Measurements from ENCODE around the gene SACM1L.
"Not testable (repeated sequence)": the region's sequence is repeated elsewhere in the genome, so short reads cannot be mapped to it uniquely, and the experiment has no call there.

SACM1L gene

DNA sequence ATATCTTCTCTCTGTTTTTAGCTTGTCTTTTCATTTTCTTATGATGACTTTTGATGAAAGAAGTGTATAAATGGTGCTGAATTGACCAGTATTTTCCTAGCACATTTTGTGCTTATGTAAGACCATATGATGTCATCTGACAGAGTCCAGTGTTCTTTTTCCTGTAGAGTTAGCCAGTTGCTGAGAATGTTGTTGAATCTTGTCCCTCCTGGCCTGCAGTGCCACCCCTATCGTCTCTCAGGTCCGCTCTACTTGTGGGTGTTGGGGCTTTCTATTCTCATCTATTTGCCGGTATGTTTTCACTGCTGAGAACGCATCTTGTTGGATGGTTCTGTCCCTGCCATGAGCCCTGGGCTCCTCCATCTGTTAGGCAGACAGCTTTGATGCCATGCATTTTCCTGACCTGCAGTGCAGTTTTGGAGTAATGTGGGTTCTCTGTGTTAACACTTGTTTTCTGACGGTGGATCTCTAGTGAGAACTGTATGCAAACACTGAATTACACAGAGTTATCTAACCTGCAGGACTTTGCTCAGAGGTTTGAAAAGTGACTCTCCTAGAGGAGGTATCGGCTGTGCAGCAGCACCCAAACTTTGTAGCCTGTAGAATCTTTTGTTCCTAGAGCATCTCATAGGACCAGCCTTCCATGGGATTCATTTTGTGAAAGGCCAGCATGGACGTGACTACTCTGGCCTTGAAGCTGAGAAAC is 62.5 kb downstream of the SACM1L start:
- no peak for DNase-seq (ENCODE audit: low read depth)
- H3K4me3 ChIP-seq (ENCODE audit: low read length): no peak overlapping the region
- TF ChIP-seq, protein P1, sequence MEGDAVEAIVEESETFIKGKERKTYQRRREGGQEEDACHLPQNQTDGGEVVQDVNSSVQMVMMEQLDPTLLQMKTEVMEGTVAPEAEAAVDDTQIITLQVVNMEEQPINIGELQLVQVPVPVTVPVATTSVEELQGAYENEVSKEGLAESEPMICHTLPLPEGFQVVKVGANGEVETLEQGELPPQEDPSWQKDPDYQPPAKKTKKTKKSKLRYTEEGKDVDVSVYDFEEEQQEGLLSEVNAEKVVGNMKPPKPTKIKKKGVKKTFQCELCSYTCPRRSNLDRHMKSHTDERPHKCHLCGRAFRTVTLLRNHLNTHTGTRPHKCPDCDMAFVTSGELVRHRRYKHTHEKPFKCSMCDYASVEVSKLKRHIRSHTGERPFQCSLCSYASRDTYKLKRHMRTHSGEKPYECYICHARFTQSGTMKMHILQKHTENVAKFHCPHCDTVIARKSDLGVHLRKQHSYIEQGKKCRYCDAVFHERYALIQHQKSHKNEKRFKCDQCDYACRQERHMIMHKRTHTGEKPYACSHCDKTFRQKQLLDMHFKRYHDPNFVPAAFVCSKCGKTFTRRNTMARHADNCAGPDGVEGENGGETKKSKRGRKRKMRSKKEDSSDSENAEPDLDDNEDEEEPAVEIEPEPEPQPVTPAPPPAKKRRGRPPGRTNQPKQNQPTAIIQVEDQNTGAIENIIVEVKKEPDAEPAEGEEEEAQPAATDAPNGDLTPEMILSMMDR (conservative IDR thresholded peaks at IDR 0.05; ENCODE audit: low read length): no peak

DNA sequence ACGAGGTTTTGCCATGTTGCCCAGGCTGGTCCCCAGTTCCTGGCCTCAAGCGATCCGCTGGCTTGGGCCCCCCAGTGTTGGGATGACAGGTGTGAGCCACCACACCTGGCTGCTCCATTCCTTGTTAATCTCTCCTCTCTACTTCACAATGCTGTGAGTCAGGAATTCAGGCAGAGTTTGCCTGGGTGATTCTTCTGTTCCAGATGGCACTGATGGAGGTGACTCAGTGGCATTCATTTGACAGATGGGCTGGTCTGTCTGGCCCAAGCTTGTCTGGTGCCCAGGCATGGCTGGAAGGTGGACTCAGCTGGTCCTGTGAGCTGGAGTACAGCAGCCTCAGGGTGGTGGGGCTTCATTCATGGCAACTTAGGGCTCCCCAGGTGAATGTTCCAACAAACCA is 63.9 kb downstream of the SACM1L start:
- no peak for DNase-seq (ENCODE audit: low read depth)
- TF ChIP-seq, protein P1 (conservative IDR thresholded peaks at IDR 0.05; ENCODE audit: low read length): no peak
- H3K4me3 ChIP-seq (ENCODE audit: low read length): no peak overlapping the region

DNA sequence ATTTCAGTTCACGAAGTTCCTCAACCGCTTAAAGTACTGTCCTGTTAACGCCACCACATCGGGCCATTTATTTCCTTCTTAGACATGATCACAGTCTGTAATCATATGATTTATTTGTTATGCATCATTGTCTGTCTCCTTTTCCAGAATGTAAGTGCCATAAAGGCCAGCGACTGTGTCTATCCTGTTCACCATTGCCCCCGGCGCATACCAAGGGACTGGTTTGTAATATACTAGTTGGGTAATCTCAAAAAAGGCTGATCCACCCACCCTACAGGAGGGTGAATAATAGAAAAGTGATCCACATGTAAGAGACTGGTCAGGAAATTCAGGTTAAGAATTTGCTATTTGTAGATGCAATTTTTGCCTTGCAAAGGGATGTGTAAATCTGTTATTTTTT is 65.3 kb downstream of the SACM1L start:
- DNase-seq (ENCODE audit: low read depth): no peak
- TF ChIP-seq, protein P1 (conservative IDR thresholded peaks at IDR 0.05; ENCODE audit: low read length): no peak
- H3K4me3 ChIP-seq (ENCODE audit: low read length): no peak overlapping the region

DNA sequence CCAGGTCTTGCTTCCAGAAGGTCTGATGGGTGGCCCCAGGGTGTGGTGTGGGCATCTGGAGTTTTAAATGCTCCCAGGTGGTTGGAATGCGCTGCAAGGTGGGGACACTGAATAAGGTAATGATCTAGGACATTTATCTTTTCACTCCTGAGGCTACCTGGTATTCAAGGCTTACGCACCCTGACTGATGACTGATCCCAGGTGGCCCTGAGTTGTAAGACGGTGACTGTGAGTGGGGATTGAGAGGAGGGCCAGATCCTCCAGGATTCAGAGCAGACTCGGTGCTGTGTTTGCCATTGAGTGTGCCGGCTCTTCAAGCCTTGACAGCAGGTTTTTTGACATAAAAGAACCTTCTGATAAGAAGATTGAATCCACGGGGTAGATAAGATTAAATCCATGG is 66.9 kb downstream of the SACM1L start:
- TF ChIP-seq, protein P1 (conservative IDR thresholded peaks at IDR 0.05; ENCODE audit: low read length): no peak
- H3K4me3 ChIP-seq (ENCODE audit: low read length): no peak overlapping the region
- no peak for DNase-seq (ENCODE audit: low read depth)

DNA sequence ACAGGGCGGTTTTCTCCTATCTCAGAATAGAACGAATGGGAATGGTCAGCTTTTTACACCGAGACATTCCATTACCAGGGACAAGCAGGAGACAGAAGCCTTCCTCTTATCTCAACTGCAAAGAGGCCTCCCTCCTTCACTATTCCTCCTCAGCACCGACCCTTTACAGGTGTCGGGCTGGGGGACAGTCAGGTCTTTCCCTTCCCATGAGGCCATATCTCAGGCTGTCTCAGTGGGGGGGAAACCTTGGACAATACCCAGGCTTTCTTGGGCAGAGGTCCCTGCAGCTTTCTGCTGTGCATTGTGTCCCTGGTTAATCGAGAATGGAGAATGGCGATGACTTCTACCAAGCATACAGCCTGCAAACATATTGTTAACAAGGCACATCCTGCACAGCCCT is 67.9 kb downstream of the SACM1L start:
- H3K4me3 ChIP-seq (ENCODE audit: low read length); DNase-seq (ENCODE audit: low read depth): not testable (repeated sequence)

DNA sequence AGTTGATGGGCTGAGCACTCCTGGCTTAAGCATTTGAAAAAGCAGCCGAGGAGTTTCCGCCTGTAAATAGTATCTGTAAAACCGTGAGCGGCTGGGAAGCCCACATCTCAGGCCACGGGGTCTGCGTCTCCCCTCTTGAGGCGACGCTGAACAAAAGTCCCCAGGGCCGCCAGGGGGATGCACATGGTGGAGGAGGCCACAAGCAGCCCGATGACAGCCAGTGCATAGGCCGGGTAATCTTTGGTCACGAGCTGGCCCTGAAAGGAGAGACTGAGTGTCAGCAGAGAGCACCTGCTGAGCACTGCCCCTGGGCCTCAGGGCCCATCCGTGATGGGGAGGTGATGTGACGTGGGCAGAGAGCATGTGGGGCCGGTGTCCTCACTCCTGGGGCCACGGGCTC is 69.7 kb downstream of the SACM1L start:
- no peak overlapping the region for H3K4me3 ChIP-seq (ENCODE audit: low read length)
- no peak for DNase-seq (ENCODE audit: low read depth)
- TF ChIP-seq, protein P1 (conservative IDR thresholded peaks at IDR 0.05; ENCODE audit: low read length): no peak

DNA sequence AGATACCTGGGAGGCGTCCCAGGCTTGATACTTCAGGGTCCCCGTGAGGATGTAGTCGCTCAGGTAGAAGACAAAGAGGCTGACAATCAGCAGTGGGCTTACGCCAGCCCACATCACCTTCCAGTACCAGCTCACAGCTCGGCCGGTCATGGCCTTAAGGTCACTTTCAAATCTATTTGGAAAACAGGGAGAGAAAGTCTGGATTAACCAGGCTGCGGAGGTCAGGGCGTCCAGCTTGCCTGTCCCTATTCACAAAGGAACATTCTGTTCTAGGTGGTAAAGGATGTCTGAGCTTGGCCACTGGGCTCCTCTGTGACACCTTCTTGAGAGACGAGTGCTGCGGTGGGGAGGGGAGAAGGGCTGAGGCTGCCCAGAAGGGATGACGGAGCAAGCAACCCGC is 70.7 kb downstream of the SACM1L start:
- H3K4me3 ChIP-seq (ENCODE audit: low read length): no peak overlapping the region

More for the DNA sequence above, 70.7 kb downstream of the SACM1L start:
- TF ChIP-seq, protein P1 (conservative IDR thresholded peaks at IDR 0.05; ENCODE audit: low read length): no peak
- DNase-seq (ENCODE audit: low read depth): no peak
